ENCODE measurements around the gene DTX1.

- TF ChIP-seq GATA2 (IDR thresholded peaks at IDR 0.05; ENCODE audit: low read depth, low read length) (no peak), GATA3 (IDR thresholded peaks at IDR 0.05; ENCODE audit: low read depth, low read length) (no peak)
Observed at GRCh38 chr12:113075137-113075683, 18.7 kb downstream of the DTX1 start.

All from SH-SY5Y (cell line).